22Rv1 (cell line): ENCODE results near the gene COL5A1.

ENCODE experiments used
- ZFX ChIP-seq: fragments of 450-650 bp; IDR thresholded peaks from 2 replicates; pipeline ENCODE4 v1.6.1; 2017; ENCODE audit warnings: antibody characterized with exemption, borderline replicate concordance
- TF ChIP-seq, protein P1 (sequence below): fragments of 450-650 bp; IDR thresholded peaks from 2 replicates; pipeline ENCODE4 v1.5.1; 2017; ENCODE audit warnings: mild to moderate bottlenecking

DNA sequence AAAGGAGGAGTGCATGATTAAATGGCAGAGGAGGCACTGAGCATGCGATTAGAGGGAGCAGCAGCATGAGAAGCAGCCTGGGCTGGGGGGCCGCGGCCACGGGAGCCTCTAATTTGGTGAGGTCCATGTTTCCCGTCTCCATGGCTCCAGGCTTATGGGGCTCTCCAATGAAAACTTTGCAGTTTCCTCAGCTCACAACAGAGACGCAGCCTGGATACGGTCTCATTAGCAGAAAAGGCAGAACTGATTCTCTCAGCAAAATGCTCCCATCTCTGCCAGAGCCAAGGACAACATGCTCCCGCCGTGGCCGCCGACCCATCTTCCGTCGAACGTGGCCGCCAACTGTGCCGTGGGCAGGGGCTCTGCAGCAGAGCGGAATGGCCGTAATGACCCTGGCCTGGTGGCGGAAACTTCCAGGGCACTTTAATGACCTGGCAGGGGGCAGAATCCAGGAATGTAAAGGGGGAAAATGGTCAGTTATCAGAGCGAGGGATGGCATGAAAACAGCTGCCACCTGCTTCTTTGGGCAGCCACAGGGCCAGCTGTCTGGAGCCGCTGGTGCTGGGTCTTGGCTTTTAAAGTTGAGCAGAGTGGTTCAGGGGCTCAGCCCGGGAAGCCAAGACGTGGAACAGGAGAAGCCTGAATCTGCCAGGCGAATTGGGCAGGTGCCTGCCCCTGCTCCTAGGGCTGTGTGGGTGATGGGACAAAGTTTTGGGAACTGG is 76.5 kb downstream of the COL5A1 start:
- TF ChIP-seq, protein P1, sequence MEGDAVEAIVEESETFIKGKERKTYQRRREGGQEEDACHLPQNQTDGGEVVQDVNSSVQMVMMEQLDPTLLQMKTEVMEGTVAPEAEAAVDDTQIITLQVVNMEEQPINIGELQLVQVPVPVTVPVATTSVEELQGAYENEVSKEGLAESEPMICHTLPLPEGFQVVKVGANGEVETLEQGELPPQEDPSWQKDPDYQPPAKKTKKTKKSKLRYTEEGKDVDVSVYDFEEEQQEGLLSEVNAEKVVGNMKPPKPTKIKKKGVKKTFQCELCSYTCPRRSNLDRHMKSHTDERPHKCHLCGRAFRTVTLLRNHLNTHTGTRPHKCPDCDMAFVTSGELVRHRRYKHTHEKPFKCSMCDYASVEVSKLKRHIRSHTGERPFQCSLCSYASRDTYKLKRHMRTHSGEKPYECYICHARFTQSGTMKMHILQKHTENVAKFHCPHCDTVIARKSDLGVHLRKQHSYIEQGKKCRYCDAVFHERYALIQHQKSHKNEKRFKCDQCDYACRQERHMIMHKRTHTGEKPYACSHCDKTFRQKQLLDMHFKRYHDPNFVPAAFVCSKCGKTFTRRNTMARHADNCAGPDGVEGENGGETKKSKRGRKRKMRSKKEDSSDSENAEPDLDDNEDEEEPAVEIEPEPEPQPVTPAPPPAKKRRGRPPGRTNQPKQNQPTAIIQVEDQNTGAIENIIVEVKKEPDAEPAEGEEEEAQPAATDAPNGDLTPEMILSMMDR, result no peak
- no peak for TF ChIP-seq ZFX
